Activated CD4-positive, CD25-positive, alpha-beta regulatory T cell treated with anti-CD3 and anti-CD28 coated beads, Interleukin-2, amount 50 U/mL, for 24 hours (primary cell): ENCODE results near the gene GLT1D1.

Source experiments
- ATAC-seq, 2 donors: fragments of 150-1000 bp; cut with Tn5 transposase; one replicate each; pipeline ENCODE4 v1.10.0; 2021; ENCODE audit warnings: mild to moderate bottlenecking in 1 of 2, moderate library complexity in 1 of 2

The GLT1D1 gene

DNA sequence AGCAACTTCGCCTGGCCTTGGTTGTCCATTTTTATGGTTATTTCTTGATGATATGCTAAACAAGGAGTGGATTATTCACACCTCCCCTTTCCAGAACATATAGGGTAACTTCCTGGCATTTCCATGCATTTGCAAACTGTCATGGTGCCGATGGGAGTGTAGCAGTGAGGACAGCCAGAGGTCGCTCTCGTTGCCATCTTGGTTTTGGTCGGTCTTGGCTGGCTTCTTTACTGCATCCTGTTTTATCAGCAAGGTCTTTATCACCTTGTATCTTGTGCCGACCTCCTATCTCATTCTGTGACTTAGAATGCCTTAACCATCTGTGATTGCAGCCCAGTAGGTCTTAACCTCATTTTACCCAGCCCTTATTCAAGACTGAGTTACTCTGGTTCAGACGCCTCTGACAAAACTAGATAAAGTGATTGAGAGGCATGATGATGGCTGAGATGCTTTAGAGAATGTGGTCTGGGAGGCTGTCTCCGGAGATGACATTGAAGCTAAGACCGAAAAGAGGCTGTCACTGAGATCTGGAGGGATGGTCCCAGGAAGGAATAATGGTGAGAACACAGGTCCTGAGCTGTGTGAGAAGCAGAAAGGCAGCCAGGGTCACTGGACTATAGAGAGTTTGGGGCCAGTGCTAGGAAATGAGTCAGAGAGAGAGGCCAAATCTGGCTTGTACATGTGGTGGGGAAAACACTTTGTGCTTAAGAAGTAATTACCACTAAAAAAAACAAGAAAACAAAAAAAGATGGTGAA, 2.9 kb downstream of the GLT1D1 start:
- ATAC-seq, result no peak

DNA sequence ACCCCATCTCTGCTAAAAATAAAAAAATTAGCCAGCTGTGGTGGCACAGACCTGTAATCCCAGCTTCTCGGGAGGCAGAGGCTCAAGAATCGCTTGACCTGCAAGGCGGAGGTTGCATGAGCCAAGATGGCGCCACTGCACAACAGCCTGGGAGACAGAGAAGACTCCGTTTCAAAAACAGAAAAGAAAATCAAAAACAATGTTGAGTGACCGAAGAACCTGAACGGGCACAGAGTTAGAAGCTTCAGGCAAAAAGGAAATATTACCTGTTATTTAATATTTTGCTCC, 3.5 kb downstream of the GLT1D1 start:
- no peak for ATAC-seq

DNA sequence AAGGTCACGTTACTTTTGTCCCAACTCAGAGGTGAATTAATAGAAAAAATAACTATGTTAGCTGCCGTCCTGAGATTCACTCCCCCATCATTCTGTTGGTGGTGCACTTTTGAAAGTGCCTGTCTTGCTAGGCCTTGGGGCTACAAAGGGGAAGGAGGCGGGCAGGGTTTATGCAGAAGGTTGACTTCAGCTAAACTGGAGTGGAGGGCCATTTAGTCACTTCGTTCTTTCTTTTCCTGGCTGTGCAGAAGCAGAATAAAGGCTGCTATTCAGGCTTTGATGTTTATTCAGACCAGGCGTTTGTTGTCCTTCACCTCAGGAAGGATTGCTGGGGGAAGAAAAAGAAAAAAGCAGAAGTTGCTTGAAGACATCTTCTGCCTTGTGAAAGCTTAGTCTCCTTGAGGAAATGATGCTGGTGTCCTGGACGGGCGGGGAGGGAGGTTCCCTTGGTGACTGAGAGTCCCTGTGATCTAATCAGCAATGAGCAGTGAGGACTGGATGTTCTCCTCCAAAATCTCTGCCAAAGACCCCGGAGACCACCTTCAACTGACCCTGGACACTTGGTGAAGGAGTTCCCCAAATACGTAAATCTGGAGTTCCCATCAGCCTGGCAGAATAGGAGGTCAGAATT, 4.0 kb downstream of the GLT1D1 start:
- no peak for ATAC-seq

DNA sequence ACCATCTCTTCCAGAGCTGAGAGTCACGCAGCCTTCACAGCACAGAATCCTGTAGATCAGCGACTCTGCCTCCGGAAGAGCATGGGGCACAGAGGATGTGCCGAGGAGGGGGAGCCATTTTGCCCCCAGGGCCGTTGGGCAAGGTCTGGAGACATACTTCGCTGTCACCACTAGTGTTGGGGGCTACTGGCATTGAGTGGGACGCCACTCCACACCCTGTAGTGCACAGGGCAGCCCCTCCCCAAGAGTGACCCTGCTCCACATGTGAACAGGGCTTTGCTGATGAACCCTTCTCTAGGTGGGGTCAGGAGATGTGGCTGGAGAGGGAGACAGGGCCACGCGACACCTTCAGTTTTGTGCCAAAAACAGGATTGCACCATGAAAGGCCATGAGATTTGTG, 6.0 kb downstream of the GLT1D1 start:
- ATAC-seq, result no peak

DNA sequence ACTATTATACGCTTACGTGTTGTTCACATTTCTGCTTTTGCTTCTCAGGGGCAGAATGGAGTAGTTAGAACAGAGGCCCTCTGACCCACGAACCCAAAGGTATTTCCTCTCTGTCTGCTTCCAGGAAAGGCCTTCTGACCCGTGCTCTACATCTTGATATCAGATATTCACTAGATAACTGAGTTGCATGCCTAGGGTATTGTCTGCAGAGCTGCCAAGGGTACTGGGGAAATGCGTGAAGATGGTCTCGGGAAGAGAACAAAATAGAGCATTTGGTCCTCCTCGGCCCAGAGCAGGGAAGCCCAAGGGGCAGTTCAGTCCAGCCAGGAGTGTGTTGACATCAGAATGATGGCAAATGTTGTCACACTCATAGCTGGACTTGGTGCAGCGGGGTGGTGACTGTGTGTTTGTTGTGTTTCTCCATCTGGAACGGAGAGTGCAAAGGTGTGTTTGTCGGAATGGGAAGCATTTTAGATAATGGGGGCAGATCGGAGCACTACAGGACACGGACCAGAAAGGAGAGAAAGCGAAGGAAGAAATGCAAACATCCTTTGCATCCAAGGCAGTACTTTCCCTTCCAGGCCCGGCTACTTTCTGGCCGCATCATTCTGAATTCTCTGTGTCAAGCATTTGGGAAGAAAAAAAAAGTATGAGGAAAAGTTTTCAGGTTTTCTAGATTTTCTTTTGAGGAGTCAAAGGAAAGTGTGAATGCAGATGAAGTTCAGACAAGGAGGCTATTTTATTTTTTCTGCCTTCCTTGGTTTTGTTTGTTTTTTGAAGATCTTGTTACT, 8.1 kb downstream of the GLT1D1 start:
- no peak for ATAC-seq

DNA sequence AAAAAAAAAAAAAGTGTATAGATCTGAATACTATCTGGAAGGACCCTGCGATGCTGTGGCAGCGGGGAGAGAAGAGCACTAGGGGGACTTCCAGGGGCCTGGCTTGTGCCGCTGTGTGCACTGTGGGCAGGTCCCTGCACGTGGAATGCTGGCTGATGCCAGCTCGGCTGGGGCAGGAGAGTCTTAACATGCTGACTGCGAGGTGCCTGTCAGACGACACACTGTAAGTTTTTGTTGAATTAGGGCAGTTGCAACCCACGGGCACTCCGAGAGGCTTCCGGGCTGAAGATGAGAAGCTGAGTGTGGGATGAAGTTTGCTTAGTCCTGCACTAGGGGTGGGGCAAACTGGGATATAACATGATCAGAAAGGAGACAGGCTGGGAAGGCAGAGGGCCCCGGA, 10.7 kb downstream of the GLT1D1 start:
- no peak for ATAC-seq

DNA sequence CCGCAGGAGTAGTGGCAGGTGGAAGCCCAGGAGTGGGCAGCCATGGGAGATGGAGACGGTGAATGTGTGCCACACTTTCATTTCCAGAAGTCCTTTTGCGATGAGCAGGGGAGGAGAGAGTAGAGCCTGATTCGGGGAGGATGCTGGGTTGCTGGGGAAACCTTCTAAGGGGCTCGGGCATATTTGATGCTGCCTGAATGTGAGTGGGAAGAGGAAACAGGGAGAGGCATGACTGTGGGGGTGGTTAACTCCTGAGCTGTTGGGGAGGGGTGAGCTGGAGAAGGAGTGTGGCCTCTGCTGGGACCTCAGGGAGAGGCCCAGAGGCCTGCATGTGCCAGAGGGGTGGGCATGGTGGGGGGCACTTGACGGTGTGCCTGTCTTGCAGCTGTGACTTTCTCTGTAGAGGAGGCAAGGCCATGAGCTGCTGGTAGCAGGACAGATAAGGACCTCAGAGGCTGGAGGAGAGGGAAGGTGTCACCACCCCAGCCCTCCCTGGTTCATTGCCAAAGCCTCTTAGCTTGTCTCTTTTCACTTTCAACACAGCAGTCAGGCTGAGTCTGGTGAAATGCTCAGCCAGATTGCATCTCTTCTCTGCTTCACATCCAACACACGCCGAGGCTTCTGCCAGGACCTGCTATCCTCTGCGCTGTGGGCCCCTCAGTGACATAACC, 11.4 kb downstream of the GLT1D1 start:
- ATAC-seq, result no peak

DNA sequence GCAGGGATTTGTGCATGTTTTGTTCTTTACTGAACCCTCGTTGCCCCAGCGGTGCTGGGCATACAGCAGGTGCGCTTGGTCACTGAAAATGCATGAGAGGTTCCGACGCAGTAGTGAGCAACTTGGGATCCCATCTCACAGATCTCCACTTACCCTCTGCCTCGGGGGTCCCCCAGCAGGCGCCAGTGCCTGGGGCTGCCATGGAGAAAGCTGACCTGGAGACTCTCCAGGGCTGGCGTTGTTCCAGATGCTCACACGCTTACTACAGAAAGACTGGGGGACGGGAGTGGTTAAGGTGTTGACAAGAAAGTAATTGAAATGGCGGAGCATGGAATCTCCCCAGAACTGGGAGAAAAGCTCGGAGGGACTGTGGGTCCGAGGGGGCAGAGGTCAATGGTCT, 14.2 kb downstream of the GLT1D1 start:
- ATAC-seq, result no peak

DNA sequence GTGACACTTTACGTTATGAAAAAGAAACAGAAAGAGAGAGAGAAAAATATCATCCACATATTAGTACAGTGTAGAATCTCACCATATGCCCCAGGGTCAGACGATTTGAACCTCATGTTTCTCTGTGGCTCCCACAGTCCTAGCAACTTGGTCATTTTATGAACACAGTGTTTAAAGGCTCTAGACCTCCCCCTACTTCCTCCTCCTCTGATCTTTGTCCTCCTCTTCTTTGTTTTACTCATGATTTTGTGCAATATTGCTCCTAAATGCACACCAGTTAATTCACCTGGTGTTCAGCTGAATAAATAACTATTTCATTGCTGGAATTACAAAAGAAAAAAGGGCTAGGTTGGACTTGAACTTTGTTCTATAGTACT, 18.2 kb downstream of the GLT1D1 start:
- ATAC-seq, result no peak

DNA sequence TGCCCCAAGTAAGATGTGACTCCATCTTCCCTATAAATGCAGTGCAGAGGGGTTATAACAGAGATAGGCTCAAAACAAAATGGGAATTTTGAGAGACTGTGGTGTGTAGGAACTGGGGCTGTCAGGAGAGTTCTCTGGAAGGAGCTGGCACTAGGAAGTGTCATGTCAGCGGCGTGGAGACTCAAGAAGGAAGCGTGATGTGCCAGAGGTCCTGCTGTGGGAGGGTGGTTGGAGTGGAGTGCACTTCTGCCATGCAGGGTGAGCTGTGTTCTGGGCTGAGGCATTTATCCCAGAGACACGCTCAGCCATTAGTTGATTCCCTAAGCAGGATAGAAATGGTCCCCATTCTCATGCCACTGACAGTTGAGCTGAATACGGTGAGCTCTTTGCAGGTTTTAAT, 19.0 kb downstream of the GLT1D1 start:
- no peak for ATAC-seq

DNA sequence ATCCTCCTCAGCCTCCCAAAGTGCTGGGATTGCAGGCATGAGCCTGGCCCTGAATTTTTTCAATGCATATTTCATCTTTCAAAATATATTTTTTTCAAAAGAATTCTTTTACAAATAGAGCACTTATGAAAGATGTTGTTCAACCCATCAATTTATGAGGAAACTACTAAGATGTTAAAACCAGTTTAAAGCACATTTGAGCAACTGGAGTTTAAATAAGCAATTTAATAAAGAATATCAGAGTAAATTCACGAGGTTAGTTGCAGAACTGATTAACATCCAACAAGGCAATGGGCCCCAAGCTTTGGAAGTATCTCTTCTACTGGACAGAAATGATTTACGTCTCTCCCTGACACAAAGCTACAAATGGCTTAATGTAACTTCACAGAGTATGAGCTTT, 23.3 kb downstream of the GLT1D1 start:
- no peak for ATAC-seq

DNA sequence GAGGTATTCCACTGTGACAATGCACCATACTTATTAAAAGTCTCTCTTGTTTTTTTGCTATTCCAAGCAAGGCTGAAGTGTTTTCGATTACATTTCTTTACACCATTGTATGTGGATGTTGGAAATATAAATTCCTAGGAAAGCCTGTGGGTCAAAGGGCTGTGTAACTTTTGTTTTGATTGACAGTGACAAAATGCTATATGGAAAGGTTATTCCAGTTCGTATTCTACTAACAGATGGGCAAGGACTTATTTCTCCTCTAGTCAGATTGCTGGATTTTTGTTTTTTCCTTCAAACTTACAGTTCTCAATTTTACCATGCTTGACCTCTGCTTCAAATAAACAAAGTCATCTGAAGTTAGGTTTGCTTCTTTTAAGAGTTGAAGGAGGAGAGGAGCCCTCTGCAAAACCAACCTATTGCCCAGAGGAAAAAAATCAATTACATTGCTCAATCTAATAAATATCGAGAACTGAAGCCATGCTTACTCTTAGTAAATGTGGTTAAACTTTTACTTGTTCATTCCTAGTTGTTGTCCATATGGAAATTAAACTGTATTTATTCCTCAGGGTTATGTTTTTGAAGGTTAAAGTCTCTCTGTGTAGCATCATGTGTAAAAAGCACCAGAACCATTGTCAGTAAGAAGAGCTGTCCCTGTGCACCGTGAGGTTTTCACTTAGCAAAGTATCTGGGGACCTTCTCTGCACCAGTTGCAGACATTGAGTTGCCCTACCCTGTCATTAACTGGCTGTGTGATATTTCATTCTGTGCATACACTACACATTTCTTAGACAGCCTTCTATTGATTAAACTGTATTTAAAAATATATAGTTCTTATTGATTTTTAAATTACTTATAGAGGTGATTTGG, 26.9 kb downstream of the GLT1D1 start:
- no peak for ATAC-seq

DNA sequence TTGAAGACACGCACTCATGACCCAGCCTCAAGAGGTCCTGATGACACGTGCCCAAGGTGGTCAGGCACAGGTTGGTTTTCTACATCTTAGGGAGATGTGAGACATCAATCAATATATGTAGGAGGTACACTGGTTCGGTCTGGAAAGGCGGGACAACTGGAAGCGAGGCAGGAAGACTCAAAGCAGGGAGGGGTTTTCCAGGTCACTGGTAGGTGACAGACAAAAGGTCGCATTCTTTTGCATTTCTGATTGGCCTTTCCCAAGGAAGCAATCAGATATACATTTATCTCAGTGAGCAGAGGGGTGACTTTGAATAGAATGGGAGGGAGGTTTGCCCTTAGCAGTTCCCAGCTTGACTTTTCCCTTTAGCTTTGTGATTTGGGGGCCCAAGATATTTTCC, 38.6 kb downstream of the GLT1D1 start:
- ATAC-seq, result no peak

DNA sequence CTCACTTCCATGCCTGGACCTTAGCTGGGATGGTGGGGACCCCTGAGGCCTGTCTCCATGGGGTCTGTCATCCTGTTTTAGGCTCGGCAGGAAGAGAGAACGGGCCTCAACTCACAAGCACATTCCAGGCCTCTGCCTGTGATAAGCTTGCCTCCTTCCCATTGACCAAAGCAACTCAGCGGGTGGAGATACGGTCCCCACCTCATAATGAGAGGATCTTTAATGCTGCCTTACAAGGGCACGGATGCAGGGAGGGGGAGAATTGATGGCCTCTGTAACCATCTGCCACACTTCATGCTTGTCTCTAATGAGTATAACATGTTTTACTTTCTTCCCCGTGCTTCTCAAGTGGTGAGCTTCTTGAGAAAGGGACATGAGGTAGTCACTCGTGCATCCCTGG, 50.0 kb downstream of the GLT1D1 start:
- no peak for ATAC-seq

DNA sequence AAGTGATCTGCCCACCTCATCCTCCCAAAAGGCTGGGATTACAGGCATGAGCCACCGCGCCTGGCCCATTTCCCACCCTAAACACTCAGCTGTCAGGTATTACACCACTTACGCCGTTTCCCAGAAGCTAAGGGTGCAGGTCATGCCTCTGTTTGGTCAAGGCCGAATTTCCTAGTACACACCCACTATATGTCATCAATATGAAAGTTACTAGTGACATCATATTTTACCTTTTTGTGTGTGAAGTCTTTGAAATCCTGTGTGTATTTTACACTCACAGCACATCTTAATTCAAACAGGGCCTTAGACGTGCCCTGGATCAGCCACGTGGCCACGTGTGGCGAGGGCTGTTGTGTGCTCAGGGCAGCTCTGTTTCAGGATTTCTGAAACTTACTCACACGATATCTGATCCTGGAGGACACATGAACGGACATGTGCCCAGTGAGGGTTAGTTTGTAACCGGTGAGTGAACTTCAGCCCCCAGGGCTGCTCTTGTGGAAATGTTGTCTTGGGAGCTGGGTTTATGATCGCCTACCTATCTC, 51.8 kb downstream of the GLT1D1 start:
- no peak for ATAC-seq

DNA sequence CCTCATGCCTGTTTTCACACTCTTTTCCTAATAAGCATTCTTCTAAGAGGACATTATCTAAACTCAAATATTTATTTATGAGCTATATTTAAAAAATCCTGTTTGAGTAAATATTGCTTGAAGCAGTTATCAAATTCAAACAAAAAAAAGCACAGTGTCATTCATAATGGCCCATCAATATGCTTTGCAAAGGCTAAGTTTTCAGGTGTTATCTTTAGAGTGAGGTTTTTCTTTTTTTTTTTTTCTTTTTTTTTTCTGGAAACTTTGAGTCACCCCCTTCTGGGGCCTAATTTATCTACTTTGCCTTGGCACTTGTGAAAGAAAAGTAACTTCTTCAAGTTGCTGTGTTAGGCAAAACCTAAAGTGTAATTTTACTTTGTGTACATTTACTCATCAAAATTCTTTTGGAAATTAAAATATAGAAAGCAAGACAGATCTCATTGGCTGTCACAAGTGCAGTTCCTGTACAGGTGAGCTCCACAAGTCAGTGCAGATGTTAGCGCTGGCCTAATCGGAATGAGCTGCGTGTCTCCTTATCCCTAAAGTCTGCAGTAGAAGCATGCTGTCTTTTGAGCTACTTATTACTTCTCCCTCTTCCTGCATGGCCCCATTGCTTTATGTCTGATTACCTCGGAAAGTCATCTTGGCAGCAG, 53.3 kb downstream of the GLT1D1 start:
- no peak for ATAC-seq

DNA sequence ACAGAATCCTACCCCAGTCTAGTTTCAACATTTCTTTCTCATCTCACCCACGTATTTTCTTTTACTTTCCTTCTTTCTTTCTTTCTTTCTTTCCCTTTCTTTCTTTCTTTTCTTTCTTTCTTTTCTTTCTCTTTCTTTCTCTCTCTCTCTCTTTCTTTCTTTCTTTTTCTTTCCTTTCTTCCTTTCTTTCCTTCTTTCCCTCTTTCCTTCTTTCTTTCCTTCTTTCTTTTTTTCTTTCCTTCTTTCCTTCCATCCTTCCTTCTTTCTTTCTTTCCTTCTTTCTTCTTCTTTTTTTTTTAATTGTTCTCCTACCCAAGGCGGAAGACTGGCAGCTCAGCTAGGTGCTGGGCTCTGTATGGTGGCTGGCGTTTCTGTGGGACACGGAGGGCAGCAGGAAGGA, 55.0 kb downstream of the GLT1D1 start:
- no peak for ATAC-seq

DNA sequence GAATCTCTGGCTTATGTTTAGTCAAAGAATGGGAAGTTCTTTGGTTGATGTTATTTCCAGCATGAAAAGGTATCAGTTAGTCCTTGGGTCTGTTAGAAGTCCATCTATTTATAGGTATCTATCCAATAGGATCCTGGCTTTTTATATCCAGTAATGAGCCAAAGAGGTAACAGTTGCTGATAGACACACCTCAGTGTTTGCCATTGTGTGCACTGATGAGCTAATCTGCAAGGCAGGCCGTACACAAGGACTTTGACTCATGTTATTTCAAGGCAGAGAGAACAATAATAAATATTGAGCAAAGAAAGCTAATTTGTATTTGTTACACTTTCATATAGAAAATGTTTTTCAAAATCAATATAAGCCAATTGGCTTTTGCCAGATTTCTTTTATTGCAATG, 56.4 kb downstream of the GLT1D1 start:
- no peak for ATAC-seq

DNA sequence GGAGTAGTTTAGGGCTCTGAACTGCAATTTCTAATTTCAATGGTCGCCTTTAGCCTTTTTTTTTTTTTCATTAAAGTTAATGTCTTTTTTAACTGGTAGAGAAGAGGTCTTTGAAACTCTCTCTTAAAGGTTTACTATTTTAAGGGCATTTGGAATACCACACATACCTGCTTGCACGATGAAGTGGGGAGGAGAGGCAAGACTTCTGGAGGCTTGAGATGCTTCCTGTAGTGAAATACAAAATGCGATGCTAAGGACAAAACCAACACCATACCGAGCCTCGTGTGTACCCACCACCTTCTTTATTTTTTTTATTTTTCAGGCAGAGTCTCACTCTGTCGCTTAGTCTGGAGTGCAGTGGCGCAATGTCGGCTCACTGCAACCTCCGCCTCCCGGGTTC, 57.4 kb downstream of the GLT1D1 start:
- ATAC-seq, result no peak

DNA sequence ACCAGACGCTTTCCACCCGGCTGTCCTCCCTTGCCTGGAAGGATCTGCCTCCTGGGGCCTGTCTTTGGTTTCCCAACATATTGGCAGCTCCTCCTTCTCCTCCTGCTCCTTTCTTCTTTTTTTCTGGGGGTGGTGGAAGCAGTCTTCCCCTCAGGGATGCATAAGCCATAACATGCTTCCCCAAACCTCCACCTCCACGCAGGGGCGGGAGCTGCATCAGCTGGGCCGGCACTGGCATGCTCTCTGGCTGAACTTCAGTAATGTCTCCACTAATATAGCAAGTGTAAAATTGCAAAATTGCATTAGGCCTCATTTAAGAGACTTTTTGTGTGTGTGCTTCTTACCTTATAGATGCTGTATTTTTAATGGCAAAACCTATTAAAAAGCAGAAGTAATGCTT, 58.6 kb downstream of the GLT1D1 start:
- ATAC-seq, result no peak

DNA sequence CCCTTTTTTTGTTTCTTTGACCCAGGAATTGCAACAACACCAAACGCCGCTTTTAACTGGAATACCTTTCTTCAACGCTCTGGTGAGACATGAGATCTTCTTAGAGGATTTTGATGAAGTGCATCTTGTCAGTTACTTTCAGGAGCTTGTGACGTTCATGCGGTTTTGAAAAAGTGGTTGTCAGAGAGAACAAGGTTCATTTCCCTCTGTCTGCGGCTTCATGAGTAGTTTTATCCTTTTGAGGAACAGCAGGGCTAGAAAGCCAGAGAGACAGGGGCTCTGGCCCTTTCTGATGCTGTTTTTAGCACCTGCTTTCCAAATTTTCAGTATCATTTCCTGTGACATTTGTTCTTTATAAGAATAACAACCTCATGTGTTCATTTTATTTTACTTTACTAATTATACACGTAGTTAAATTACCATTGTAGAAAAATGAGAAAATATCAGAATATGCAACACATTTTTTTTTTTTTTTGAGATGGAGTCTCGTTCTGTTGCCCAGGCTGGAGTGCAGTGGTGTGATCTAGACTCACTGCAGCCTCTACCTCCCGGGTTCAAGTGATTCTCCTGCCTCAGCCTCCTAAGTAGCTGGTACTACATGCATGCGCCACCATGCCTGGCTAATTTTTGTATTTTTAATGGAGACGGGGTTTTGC, 61.8 kb downstream of the GLT1D1 start:
- ATAC-seq, result peak; percentile 69 to 70
